Type B pancreatic cell (in vitro differentiated cells): ENCODE results near the gene FBXW7. TPM values are rescaled to one million over a fixed set of nuclear protein-coding genes. Genes with fewer than 3 reads are reported as not detected.
A peak's percentile ranks its signal among the peaks of the same experiment; 100 is the strongest.

ENCODE experiments used
- DNase-seq: peaks from one replicate; pipeline ENCODE4 v3.0.0; 2021; ENCODE audit warnings: mixed read lengths; ENCODE audit not compliant: unreplicated experiment; ENCODE audit errors: extremely low spot score
- H3K27ac Mint-ChIP-seq: 2 replicates; pipeline ENCODE4 v1.8.0; 2021; ENCODE audit warnings: mild to moderate bottlenecking, mixed read lengths
- H3K27me3 Mint-ChIP-seq: 2 replicates; pipeline ENCODE4 v1.8.0; 2021; ENCODE audit warnings: mixed read lengths
- H3K36me3 Mint-ChIP-seq: 2 replicates; pipeline ENCODE4 v1.8.0; 2021; ENCODE audit warnings: mixed read lengths
- H3K4me1 Mint-ChIP-seq: one replicate; pipeline ENCODE4 v1.8.0; 2021; ENCODE audit warnings: mixed read lengths; ENCODE audit not compliant: unreplicated experiment
- H3K4me3 Mint-ChIP-seq: 2 replicates; pipeline ENCODE4 v1.8.0; 2021; ENCODE audit warnings: mild to moderate bottlenecking, mixed read lengths
- H3K9me3 Mint-ChIP-seq: 2 replicates; pipeline ENCODE4 v1.8.0; 2021; ENCODE audit warnings: mixed read lengths
- CTCF ChIP-seq: fragments of 200-600 bp; sonication (generic); conservative IDR thresholded peaks from 2 replicates; pipeline ENCODE4 v1.5.0; 2021; ENCODE audit warnings: antibody characterized with exemption, mild to moderate bottlenecking
- total RNA-seq: library from RNA; stranded (reverse); gene quantifications from 2 replicates; pipeline ENCODE4 v1.2.1, GENCODE V29; 2021; ENCODE audit warnings: low replicate concordance

The FBXW7 gene
- total RNA-seq, 1 donor from 2014 or later = 53.0 TPM

DNA sequence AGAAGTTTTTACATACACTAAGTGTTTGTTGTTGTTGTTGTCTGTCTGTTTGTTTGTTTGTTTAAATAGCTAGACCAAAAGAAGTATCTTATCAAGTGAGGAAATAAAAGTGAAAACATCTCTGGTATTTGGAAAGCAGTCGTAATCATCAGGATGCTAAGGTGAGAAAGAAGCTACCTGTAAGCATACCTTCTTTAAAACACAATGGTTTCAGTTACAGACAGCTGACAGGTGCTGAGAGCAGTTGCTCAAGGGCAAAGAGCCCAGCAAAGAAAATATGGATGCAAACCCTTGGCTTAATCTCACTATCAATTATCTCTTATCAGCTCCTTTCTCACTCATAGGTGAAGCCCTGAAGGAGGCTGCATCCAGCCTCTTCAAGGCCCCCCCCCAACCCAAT lies 42.8 kb upstream of the FBXW7 start:
- Mint-ChIP-seq H3K36me3 (no peaks in the 10 kb centered on the region), H3K4me1 (peaks cover 19% of the 10 kb centered on the region), H3K27ac (no peak overlapping the region), H3K27me3 (no peaks in the 10 kb centered on the region), H3K4me3 (no peak overlapping the region), H3K9me3 (no peaks in the 10 kb centered on the region)
- no peak for TF ChIP-seq CTCF
- no peak for DNase-seq

DNA sequence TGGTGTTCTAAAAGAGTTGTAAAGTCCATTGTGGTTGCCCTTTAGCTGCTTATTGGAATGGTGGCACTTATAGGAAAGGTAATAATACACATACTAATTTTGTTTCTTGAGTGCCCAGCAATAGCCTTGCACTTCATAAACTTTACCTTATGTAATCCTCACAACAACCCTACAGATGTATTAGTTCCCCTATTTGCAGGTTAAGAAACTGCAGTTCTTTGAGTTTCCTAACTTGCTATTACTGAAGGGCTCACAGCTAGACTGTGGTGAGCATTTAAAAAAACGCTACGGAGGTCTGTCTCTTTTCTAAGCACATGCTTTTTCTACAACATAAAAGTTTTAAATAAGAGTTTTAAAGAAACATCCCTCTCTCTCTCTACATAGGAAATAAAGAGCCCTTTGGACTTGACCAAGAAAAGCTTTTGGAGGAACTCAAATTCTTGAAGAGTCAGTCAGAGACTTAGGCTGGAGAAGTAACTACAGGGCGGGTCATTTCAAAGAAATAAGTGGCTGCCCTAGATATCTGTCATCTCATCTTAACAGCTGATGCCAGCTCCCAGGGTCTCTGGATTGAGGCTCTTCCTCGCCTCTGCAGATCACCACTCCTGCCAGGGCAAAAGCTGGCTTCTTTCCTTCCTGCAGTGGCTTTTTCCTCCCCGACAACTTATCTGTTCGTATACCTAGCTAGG lies 42.0 kb upstream of the FBXW7 start:
- TF ChIP-seq CTCF = no peak
- peaks cover 19% of the 10 kb centered on the region for H3K4me1 Mint-ChIP-seq
- peaks cover under 1% of the 10 kb centered on the region for H3K9me3 Mint-ChIP-seq
- no peak for DNase-seq
- H3K36me3 Mint-ChIP-seq = no peaks in the 10 kb centered on the region
- no peak overlapping the region for H3K27ac Mint-ChIP-seq
- no peak overlapping the region for H3K4me3 Mint-ChIP-seq
- H3K27me3 Mint-ChIP-seq = no peaks in the 10 kb centered on the region

DNA sequence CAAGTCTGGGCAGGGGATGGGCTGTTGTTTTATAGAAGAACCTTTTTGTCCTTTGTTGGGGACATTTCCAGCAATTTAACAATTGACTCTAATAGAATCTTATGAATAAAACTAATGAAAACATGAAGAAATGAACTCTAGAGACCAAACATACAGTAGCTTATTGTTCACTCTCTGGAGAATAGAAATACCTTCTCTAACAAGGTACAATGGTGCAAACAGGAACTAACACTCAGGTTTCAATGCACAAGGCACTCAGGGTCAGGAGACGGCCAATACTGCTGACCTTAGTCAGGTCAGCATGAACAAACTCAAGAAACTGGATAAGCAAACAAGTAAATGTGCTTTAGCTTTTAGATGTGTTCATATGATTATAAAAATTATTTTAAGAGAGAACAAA lies 39.6 kb upstream of the FBXW7 start:
- DNase-seq = no peak
- Mint-ChIP-seq H3K36me3 (no peaks in the 10 kb centered on the region), H3K27me3 (no peaks in the 10 kb centered on the region), H3K4me3 (no peak overlapping the region), H3K9me3 (peaks cover 6% of the 10 kb centered on the region), H3K27ac (no peak overlapping the region), H3K4me1 (peaks cover 19% of the 10 kb centered on the region)
- no peak for TF ChIP-seq CTCF

DNA sequence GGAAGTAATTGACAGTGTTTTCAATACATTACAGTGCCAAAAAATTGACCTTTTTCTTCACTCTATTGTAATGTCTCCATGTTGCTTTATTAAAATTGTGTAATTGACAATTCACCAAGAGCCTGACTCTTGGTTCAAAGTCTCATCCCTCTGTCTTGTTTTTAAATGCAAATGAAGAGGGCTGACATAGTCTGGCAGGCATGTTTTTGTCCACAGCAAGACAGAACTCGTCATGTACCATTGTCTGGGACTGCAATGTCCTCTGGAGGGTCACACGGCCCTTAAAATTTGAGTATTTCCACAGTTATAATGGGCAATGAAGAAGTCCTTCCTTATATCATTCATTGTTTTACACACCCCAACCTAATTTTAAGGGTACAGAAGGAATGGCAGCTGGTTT lies 38.0 kb upstream of the FBXW7 start:
- no peak overlapping the region for H3K27ac Mint-ChIP-seq
- no peaks in the 10 kb centered on the region for H3K27me3 Mint-ChIP-seq
- H3K9me3 Mint-ChIP-seq = peaks cover 6% of the 10 kb centered on the region
- no peak for DNase-seq
- no peaks in the 10 kb centered on the region for H3K36me3 Mint-ChIP-seq
- TF ChIP-seq CTCF = no peak
- H3K4me3 Mint-ChIP-seq = no peak overlapping the region
- H3K4me1 Mint-ChIP-seq = peaks cover 15% of the 10 kb centered on the region

GRCh38 chr4:152572417-152573086 lies 36.7 kb upstream of the FBXW7 start:
- no peaks in the 10 kb centered on the region for H3K36me3 Mint-ChIP-seq
- DNase-seq = no peak
- peak overlapping the region; percentile 50 for H3K4me3 Mint-ChIP-seq
- peaks cover 9% of the 10 kb centered on the region for H3K4me1 Mint-ChIP-seq
- no peaks in the 10 kb centered on the region for H3K27me3 Mint-ChIP-seq
- H3K9me3 Mint-ChIP-seq = peaks cover 6% of the 10 kb centered on the region
- H3K27ac Mint-ChIP-seq = peak overlapping the region; percentile 67
- no peak for TF ChIP-seq CTCF
